ENCODE data around the gene BMP8B.

DNA sequence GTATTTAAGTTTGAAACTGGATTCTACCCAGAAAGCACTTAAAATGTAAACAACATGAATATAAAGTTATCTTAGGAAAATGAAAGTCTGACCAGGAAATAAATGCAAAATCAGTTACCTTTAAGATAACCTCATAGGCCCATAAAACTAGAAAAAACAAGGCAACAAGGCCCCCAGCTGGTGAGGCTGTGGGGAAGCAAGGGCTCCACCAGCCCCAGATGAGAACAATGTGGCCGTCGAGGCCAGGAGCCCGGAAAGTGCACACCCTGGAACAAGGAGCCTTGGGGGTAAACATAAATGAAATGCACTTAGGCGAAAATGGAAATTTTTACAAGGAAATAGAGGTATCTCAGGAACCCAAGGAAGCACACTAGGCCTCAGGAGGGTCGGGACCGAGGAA is 37.9 kb upstream of the BMP8B start:
- TF ChIP-seq, protein P1, sequence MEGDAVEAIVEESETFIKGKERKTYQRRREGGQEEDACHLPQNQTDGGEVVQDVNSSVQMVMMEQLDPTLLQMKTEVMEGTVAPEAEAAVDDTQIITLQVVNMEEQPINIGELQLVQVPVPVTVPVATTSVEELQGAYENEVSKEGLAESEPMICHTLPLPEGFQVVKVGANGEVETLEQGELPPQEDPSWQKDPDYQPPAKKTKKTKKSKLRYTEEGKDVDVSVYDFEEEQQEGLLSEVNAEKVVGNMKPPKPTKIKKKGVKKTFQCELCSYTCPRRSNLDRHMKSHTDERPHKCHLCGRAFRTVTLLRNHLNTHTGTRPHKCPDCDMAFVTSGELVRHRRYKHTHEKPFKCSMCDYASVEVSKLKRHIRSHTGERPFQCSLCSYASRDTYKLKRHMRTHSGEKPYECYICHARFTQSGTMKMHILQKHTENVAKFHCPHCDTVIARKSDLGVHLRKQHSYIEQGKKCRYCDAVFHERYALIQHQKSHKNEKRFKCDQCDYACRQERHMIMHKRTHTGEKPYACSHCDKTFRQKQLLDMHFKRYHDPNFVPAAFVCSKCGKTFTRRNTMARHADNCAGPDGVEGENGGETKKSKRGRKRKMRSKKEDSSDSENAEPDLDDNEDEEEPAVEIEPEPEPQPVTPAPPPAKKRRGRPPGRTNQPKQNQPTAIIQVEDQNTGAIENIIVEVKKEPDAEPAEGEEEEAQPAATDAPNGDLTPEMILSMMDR (IDR thresholded peaks at IDR 0.05) = no peak
- no peak for TF ChIP-seq POLR2A (IDR thresholded peaks at IDR 0.05)

Measured in heart left ventricle (tissue), 13 donors.